Subcutaneous abdominal adipose tissue (tissue), 5 donors: ENCODE measurements around the gene TMBIM6.

ENCODE experiments used
- H3K27ac ChIP-seq: one replicate; pipeline ENCODE4 v1.7.0; 2013; ENCODE audit warnings: low read depth, mild to moderate bottlenecking, inconsistent platforms, low read length, moderate library complexity
- H3K27me3 ChIP-seq, 5 donors: one replicate each; pipeline ENCODE4 v1.7.0; 2013; ENCODE audit warnings: low read length in 5 of 5, inconsistent platforms in 1 of 5; ENCODE audit not compliant: control insufficient read depth in 5 of 5, insufficient read depth in 4 of 5
- H3K36me3 ChIP-seq, 5 donors: one replicate each; pipeline ENCODE4 v1.7.0; 2013; ENCODE audit warnings: low read length in 5 of 5; ENCODE audit not compliant: control insufficient read depth in 5 of 5, insufficient read depth in 5 of 5
- H3K4me1 ChIP-seq, 5 donors: one replicate each; pipeline ENCODE4 v1.7.0; 2013; ENCODE audit warnings: low read length in 5 of 5, mild to moderate bottlenecking in 3 of 5, moderate library complexity in 1 of 5; ENCODE audit not compliant: control insufficient read depth in 5 of 5, insufficient read depth in 5 of 5
- H3K4me3 ChIP-seq, 5 donors: one replicate each; pipeline ENCODE4 v1.7.0; 2013; ENCODE audit warnings: low read length in 5 of 5, low read depth in 1 of 5
- H3K9ac ChIP-seq, 5 donors: one replicate each; pipeline ENCODE4 v1.7.0; 2013; ENCODE audit warnings: low read length in 5 of 5, mild to moderate bottlenecking in 4 of 5, moderate library complexity in 3 of 5
- H3K9me3 ChIP-seq, 5 donors: one replicate each; pipeline ENCODE4 v1.7.0; 2013; ENCODE audit warnings: low read length in 5 of 5; ENCODE audit not compliant: control insufficient read depth in 5 of 5
- donor health status: healthy.
- donor health status: healthy.
- donor health status: healthy.
- donor health status: healthy.
- donor health status: healthy.

The TMBIM6 gene

GRCh38 chr12:49740930-49741881 lies at the start of gene TMBIM6:
Gene TMBIM6 (plus strand): TSS chr12:49741557. CDS start chr12:49752494, 10,937 bp downstream.
- Histone ChIP-seq H3K27ac (peak within 1 kb of the TSS; percentile 98), H3K9me3 (no peaks in the 10 kb centered on the region)

GRCh38 chr12:49692851-49693250 lies 48.5 kb upstream of the TMBIM6 start:
- H3K27me3 ChIP-seq: no peaks in the 10 kb centered on the region
- H3K4me1 ChIP-seq: peaks cover 0 to 48% (median 12%) of the 10 kb centered on the region in 5 donors
- H3K9me3 ChIP-seq: no peaks in the 10 kb centered on the region
- no peak overlapping the region for H3K4me3 ChIP-seq
- H3K27ac ChIP-seq: no peak overlapping the region
- no peak overlapping the region for H3K9ac ChIP-seq
- no peaks in the 10 kb centered on the region for H3K36me3 ChIP-seq

More at GRCh38 chr12:49740930-49741881, at the start of gene TMBIM6:
- Histone ChIP-seq H3K4me3 (peak within 1 kb of the TSS; percentile 66 to 100 (median 98)), H3K4me1 (peaks cover 0 to 39% (median 37%) of the 10 kb centered on the region in 5 donors), H3K36me3 (peaks cover 0 to 2% (median 0%) of the 10 kb centered on the region in 5 donors), H3K9ac (peak within 1 kb of the TSS; percentile 71 to 97 (median 97)), H3K27me3 (no peaks in the 10 kb centered on the region)

- H3K27me3 ChIP-seq: peaks cover 0 to 3% (median 0%) of the 10 kb centered on the region in 5 donors
- H3K9me3 ChIP-seq: no peaks in the 10 kb centered on the region
- no peak overlapping the region for H3K4me3 ChIP-seq
- no peaks in the 10 kb centered on the region for H3K36me3 ChIP-seq
- H3K4me1 ChIP-seq: peaks cover 3 to 53% (median 22%) of the 10 kb centered on the region in 5 donors
- H3K9ac ChIP-seq: no peak overlapping the region
- no peak overlapping the region for H3K27ac ChIP-seq
These were observed 47.4 kb upstream of the TMBIM6 start for GRCh38 chr12:49693931-49694444.

GRCh38 chr12:49696723-49697122 lies 44.6 kb upstream of the TMBIM6 start:
- Histone ChIP-seq H3K27me3 (peaks cover 0 to 4% (median 0%) of the 10 kb centered on the region in 5 donors), H3K9ac (no peak overlapping the region), H3K9me3 (no peaks in the 10 kb centered on the region), H3K4me1 (peaks cover 7 to 50% (median 23%) of the 10 kb centered on the region in 5 donors), H3K36me3 (no peaks in the 10 kb centered on the region), H3K27ac (no peak overlapping the region), H3K4me3 (no peak overlapping the region)

- Histone ChIP-seq H3K9me3 (no peaks in the 10 kb centered on the region), H3K27ac (no peak overlapping the region), H3K4me1 (peaks cover 8 to 59% (median 27%) of the 10 kb centered on the region in 5 donors), H3K9ac (no peak overlapping the region), H3K27me3 (peaks cover 0 to 4% (median 0%) of the 10 kb centered on the region in 5 donors), H3K4me3 (no peak overlapping the region), H3K36me3 (no peaks in the 10 kb centered on the region)
These were observed 43.5 kb upstream of the TMBIM6 start for GRCh38 chr12:49697808-49698207.

GRCh38 chr12:49698619-49699545 lies 42.5 kb upstream of the TMBIM6 start:
- peak overlapping the region; percentile 70 for H3K27ac ChIP-seq
- H3K9ac ChIP-seq: peak overlapping the region in 4 of 5 donors; percentile 1 to 48 (median 26)
- H3K27me3 ChIP-seq: peaks cover 0 to 4% (median 0%) of the 10 kb centered on the region in 5 donors
- no peaks in the 10 kb centered on the region for H3K36me3 ChIP-seq
- peak overlapping the region in 2 of 5 donors; percentile 32 to 40 for H3K4me3 ChIP-seq
- no peaks in the 10 kb centered on the region for H3K9me3 ChIP-seq
- H3K4me1 ChIP-seq: peaks cover 17 to 66% (median 35%) of the 10 kb centered on the region in 5 donors

GRCh38 chr12:49702009-49702408 lies 39.3 kb upstream of the TMBIM6 start:
- peaks cover 19 to 74% (median 48%) of the 10 kb centered on the region in 5 donors for H3K4me1 ChIP-seq
- H3K9ac ChIP-seq: no peak overlapping the region
- no peak overlapping the region for H3K27ac ChIP-seq

GRCh38 chr12:49702676-49703215 lies 38.6 kb upstream of the TMBIM6 start:
- H3K27ac ChIP-seq: peak overlapping the region; percentile 54
- H3K27me3 ChIP-seq: peaks cover 0 to 7% (median 0%) of the 10 kb centered on the region in 5 donors
- no peaks in the 10 kb centered on the region for H3K9me3 ChIP-seq
- H3K4me1 ChIP-seq: peaks cover 19 to 67% (median 49%) of the 10 kb centered on the region in 5 donors
- no peaks in the 10 kb centered on the region for H3K36me3 ChIP-seq
- no peak overlapping the region for H3K4me3 ChIP-seq
- H3K9ac ChIP-seq: peak overlapping the region in 1 of 5 donors; percentile 48

More at GRCh38 chr12:49702009-49702408, 39.3 kb upstream of the TMBIM6 start:
- Histone ChIP-seq H3K9me3 (no peaks in the 10 kb centered on the region), H3K4me3 (no peak overlapping the region), H3K27me3 (peaks cover 0 to 7% (median 0%) of the 10 kb centered on the region in 5 donors), H3K36me3 (no peaks in the 10 kb centered on the region)

GRCh38 chr12:49703647-49704137 lies 37.7 kb upstream of the TMBIM6 start:
- H3K36me3 ChIP-seq: no peaks in the 10 kb centered on the region
- H3K9ac ChIP-seq: peak overlapping the region in 1 of 5 donors; percentile 48
- peaks cover 19 to 60% (median 42%) of the 10 kb centered on the region in 5 donors for H3K4me1 ChIP-seq
- peak overlapping the region; percentile 54 for H3K27ac ChIP-seq
- H3K4me3 ChIP-seq: peak overlapping the region in 1 of 5 donors; percentile 17
- H3K27me3 ChIP-seq: peaks cover 0 to 7% (median 0%) of the 10 kb centered on the region in 5 donors
- no peaks in the 10 kb centered on the region for H3K9me3 ChIP-seq
